MM.1S (cell line): ENCODE results near the gene FAM13B.

Experiments used
- CTCF ChIP-seq: fragments of 300-600 bp; sonication (generic); IDR thresholded peaks from 2 replicates; pipeline ENCODE4 v1.5.1; 2016; ENCODE audit warnings: antibody characterized with exemption, low read length, mixed read lengths
- EZH2 ChIP-seq: fragments of 300-600 bp; sonication (generic); optimal IDR thresholded peaks from 2 replicates; pipeline ENCODE3; 2017; ENCODE audit warnings: low read depth, mild to moderate bottlenecking, antibody characterized with exemption, low read length, mixed read lengths

GRCh38 chr5:137914758-137915157 is 118.1 kb downstream of the FAM13B start:
- TF ChIP-seq CTCF: no peak
- no peak for TF ChIP-seq EZH2
